Effector memory CD4-positive, alpha-beta T cell (primary cell): Measurements from ENCODE around the gene E2F1.
A peak's percentile ranks its signal among the peaks of the same experiment; 100 is the strongest.

Source experiments
- DNase-seq, 3 donors: peaks; one replicate each; pipeline ENCODE4 v3.0.0-alpha.2; 2020
- H3K27ac ChIP-seq: 2 replicates; pipeline ENCODE4 v1.7.0; 2013; ENCODE audit warnings: mild to moderate bottlenecking, low read length, moderate library complexity; ENCODE audit not compliant: insufficient read depth, poor library complexity, severe bottlenecking
- H3K27me3 ChIP-seq: replicated peaks from 2 replicates; pipeline ENCODE4 v1.7.0; 2013; ENCODE audit warnings: mild to moderate bottlenecking, low read length; ENCODE audit not compliant: insufficient read depth, control insufficient read depth, poor library complexity, severe bottlenecking
- H3K36me3 ChIP-seq: 2 replicates; pipeline ENCODE4 v1.7.0; 2013; ENCODE audit warnings: mild to moderate bottlenecking, low read length, moderate library complexity; ENCODE audit not compliant: control insufficient read depth, insufficient read depth
- H3K4me1 ChIP-seq: 2 replicates; pipeline ENCODE4 v1.7.0; 2013; ENCODE audit warnings: low read length, mild to moderate bottlenecking; ENCODE audit not compliant: control insufficient read depth, insufficient read depth, poor library complexity, severe bottlenecking
- H3K4me3 ChIP-seq: 2 replicates; pipeline ENCODE4 v1.7.0; 2013; ENCODE audit warnings: low read length, low read depth, mild to moderate bottlenecking; ENCODE audit not compliant: insufficient read depth, poor library complexity, severe bottlenecking
- H3K9me3 ChIP-seq: 2 replicates; pipeline ENCODE4 v1.7.0; 2013; ENCODE audit warnings: mild to moderate bottlenecking, low read length, moderate library complexity; ENCODE audit not compliant: control insufficient read depth

Gene E2F1

GRCh38 chr20:33727115-33727479, 40.9 kb upstream of the E2F1 start:
- H3K27me3 ChIP-seq: no peaks in the 10 kb centered on the region
- no peaks in the 10 kb centered on the region for H3K4me1 ChIP-seq
- no peak overlapping the region for H3K4me3 ChIP-seq
- no peak for DNase-seq
- H3K9me3 ChIP-seq: no peaks in the 10 kb centered on the region
- no peaks in the 10 kb centered on the region for H3K36me3 ChIP-seq
- H3K27ac ChIP-seq: no peak overlapping the region

- Histone ChIP-seq H3K36me3 (no peaks in the 10 kb centered on the region), H3K4me3 (no peak overlapping the region), H3K9me3 (no peaks in the 10 kb centered on the region), H3K4me1 (no peaks in the 10 kb centered on the region), H3K27me3 (no peaks in the 10 kb centered on the region), H3K27ac (no peak overlapping the region)
- no peak for DNase-seq
Measured at GRCh38 chr20:33725607-33726264, 39.6 kb upstream of the E2F1 start.

- no peaks in the 10 kb centered on the region for H3K9me3 ChIP-seq
- no peak overlapping the region for H3K4me3 ChIP-seq
- H3K27me3 ChIP-seq: no peaks in the 10 kb centered on the region
- H3K36me3 ChIP-seq: no peaks in the 10 kb centered on the region
- DNase-seq: no peak
- H3K4me1 ChIP-seq: peaks cover 4% of the 10 kb centered on the region
- no peak overlapping the region for H3K27ac ChIP-seq
Measured at GRCh38 chr20:33724439-33725094, 38.4 kb upstream of the E2F1 start.

- no peaks in the 10 kb centered on the region for H3K27me3 ChIP-seq
- no peak overlapping the region for H3K4me3 ChIP-seq
Measured at GRCh38 chr20:33721391-33722140, 35.4 kb upstream of the E2F1 start.

GRCh38 chr20:33719989-33720709, 34.0 kb upstream of the E2F1 start, which contains the start of gene PXMP4:
Gene PXMP4, minus strand, starts transcription at chr20:33720310. Its CDS starts 103 bp downstream, at chr20:33720207.
- peak within 1 kb of the TSS; percentile 61 for H3K27ac ChIP-seq
- peaks cover 11% of the 10 kb centered on the region for H3K4me1 ChIP-seq
- peak; percentile 77 to 87 (median 87) for DNase-seq
- no peaks in the 10 kb centered on the region for H3K27me3 ChIP-seq
- H3K36me3 ChIP-seq: no peaks in the 10 kb centered on the region
- no peaks in the 10 kb centered on the region for H3K9me3 ChIP-seq
- peak within 1 kb of the TSS; percentile 70 for H3K4me3 ChIP-seq

More at GRCh38 chr20:33721391-33722140, 35.4 kb upstream of the E2F1 start:
- H3K9me3 ChIP-seq: no peaks in the 10 kb centered on the region
- no peaks in the 10 kb centered on the region for H3K36me3 ChIP-seq
- no peak for DNase-seq
- no peak overlapping the region for H3K27ac ChIP-seq
- peaks cover 11% of the 10 kb centered on the region for H3K4me1 ChIP-seq

- Histone ChIP-seq H3K4me3 (peak overlapping the region; percentile 70), H3K27me3 (no peaks in the 10 kb centered on the region), H3K9me3 (no peaks in the 10 kb centered on the region), H3K4me1 (peaks cover 11% of the 10 kb centered on the region), H3K27ac (peak overlapping the region; percentile 61), H3K36me3 (peaks cover 4% of the 10 kb centered on the region)
- DNase-seq: no peak
Measured at GRCh38 chr20:33719277-33719988, 33.2 kb upstream of the E2F1 start.

- Histone ChIP-seq H3K4me3 (no peak overlapping the region), H3K9me3 (no peaks in the 10 kb centered on the region), H3K36me3 (peaks cover 16% of the 10 kb centered on the region), H3K27me3 (no peaks in the 10 kb centered on the region), H3K4me1 (peaks cover 11% of the 10 kb centered on the region), H3K27ac (no peak overlapping the region)
- no peak for DNase-seq
Measured at GRCh38 chr20:33716498-33716897, 30.3 kb upstream of the E2F1 start.

- H3K27me3 ChIP-seq: no peaks in the 10 kb centered on the region
- no peak overlapping the region for H3K27ac ChIP-seq
- peaks cover under 1% of the 10 kb centered on the region for H3K4me1 ChIP-seq
- no peak overlapping the region for H3K4me3 ChIP-seq
- DNase-seq: no peak
- peaks cover 24% of the 10 kb centered on the region for H3K36me3 ChIP-seq
- H3K9me3 ChIP-seq: no peaks in the 10 kb centered on the region
Measured at GRCh38 chr20:33713865-33714367, 27.7 kb upstream of the E2F1 start.

GRCh38 chr20:33711446-33711738, 25.2 kb upstream of the E2F1 start:
- Histone ChIP-seq H3K27ac (no peak overlapping the region), H3K9me3 (no peaks in the 10 kb centered on the region), H3K27me3 (no peaks in the 10 kb centered on the region), H3K4me1 (no peaks in the 10 kb centered on the region), H3K36me3 (peaks cover 35% of the 10 kb centered on the region), H3K4me3 (no peak overlapping the region)
- no peak for DNase-seq
